GM23338 (cell line): Measurements from ENCODE around the gene FGFRL1. TPM values are rescaled to one million over a fixed set of nuclear protein-coding genes. Genes with fewer than 3 reads are reported as not detected.

Experiments used
- ATAC-seq: fragments of 200-7000 bp; cut with Tn5 transposase; 3 replicates; pipeline ENCODE4 v1.9.1; 2020
- DNase-seq: peaks from one replicate; pipeline ENCODE4 v3.0.0-alpha.2; 2015; ENCODE audit warnings: low spot score
- H2AFZ ChIP-seq: fragments of 200-600 bp; sonication (generic); 2 replicates; pipeline ENCODE4 v1.8.0; 2016; ENCODE audit warnings: antibody characterized with exemption, mild to moderate bottlenecking, moderate library complexity
- H3F3A ChIP-seq: fragments of 200-600 bp; sonication (generic); replicated peaks from 2 replicates; pipeline ENCODE4 v1.8.0; 2017; ENCODE audit warnings: antibody characterized with exemption, mixed run types, low read depth
- H3K27ac ChIP-seq: fragments of 200-600 bp; sonication (generic); 2 replicates; pipeline ENCODE4 v1.6.1; 2016; ENCODE audit warnings: low read depth
- H3K27me3 ChIP-seq: fragments of 200-600 bp; sonication (generic); 2 replicates; pipeline ENCODE4 v1.8.0; 2016; ENCODE audit warnings: mild to moderate bottlenecking, mixed run types, moderate library complexity; ENCODE audit not compliant: insufficient read depth
- H3K36me3 ChIP-seq: fragments of 200-600 bp; sonication (generic); 2 replicates; pipeline ENCODE4 v1.8.0; 2016; ENCODE audit warnings: mild to moderate bottlenecking; ENCODE audit not compliant: insufficient read depth
- H3K4me1 ChIP-seq: fragments of 200-600 bp; sonication (generic); 2 replicates; pipeline ENCODE4 v1.8.0; 2016; ENCODE audit warnings: mild to moderate bottlenecking, moderate library complexity; ENCODE audit not compliant: insufficient read depth
- H3K4me2 ChIP-seq: fragments of 200-600 bp; sonication (generic); 2 replicates; pipeline ENCODE4 v1.7.1; 2017; ENCODE audit warnings: mixed run types
- H3K4me3 ChIP-seq: fragments of 200-600 bp; sonication (generic); 2 replicates; pipeline ENCODE4 v1.6.1; 2016; ENCODE audit warnings: mixed run types
- H3K79me2 ChIP-seq: fragments of 200-600 bp; sonication (generic); replicated peaks from 2 replicates; pipeline ENCODE4 v1.8.0; 2017; ENCODE audit warnings: mild to moderate bottlenecking; ENCODE audit not compliant: insufficient read depth
- H3K9me2 ChIP-seq: fragments of 200-600 bp; sonication (generic); 2 replicates; pipeline ENCODE4 v1.8.0; 2017; ENCODE audit not compliant: insufficient read depth
- H4K20me1 ChIP-seq: fragments of 200-600 bp; sonication (generic); replicated peaks from 2 replicates; pipeline ENCODE4 v1.8.0; 2017; ENCODE audit warnings: mild to moderate bottlenecking; ENCODE audit not compliant: insufficient read depth
- H3K27ac Mint-ChIP-seq: 2 replicates; pipeline ENCODE4 v1.8.0; 2020; ENCODE audit warnings: inconsistent platforms, mild to moderate bottlenecking, moderate library complexity, mixed read lengths
- H3K27me3 Mint-ChIP-seq: 3 replicates; pipeline ENCODE4 v1.8.0; 2022; ENCODE audit warnings: low read depth, mild to moderate bottlenecking, moderate library complexity, mixed read lengths, inconsistent platforms; ENCODE audit not compliant: insufficient read depth, poor library complexity
- H3K36me3 Mint-ChIP-seq: 3 replicates; pipeline ENCODE4 v1.8.0; 2021; ENCODE audit warnings: low read depth, mild to moderate bottlenecking, inconsistent platforms, moderate library complexity, mixed read lengths
- H3K4me1 Mint-ChIP-seq: 3 replicates; pipeline ENCODE4 v1.8.0; 2020; ENCODE audit warnings: mild to moderate bottlenecking, inconsistent platforms, mixed read lengths
- H3K4me3 Mint-ChIP-seq: 3 replicates; pipeline ENCODE4 v1.8.0; 2021; ENCODE audit warnings: moderate library complexity, mild to moderate bottlenecking, inconsistent platforms, mixed read lengths
- H3K9me3 Mint-ChIP-seq: 3 replicates; pipeline ENCODE4 v1.8.0; 2020; ENCODE audit warnings: moderate library complexity, mild to moderate bottlenecking, inconsistent platforms, mixed read lengths
- CREB1 ChIP-seq: fragments of 250-450 bp; sonication (Bioruptor Pico); IDR thresholded peaks from 2 replicates; pipeline ENCODE4 v1.5.0; 2020; ENCODE audit warnings: low read depth, mild to moderate bottlenecking, moderate library complexity
- EZH2 ChIP-seq: fragments of 200-600 bp; sonication (generic); IDR thresholded peaks from one replicate; pipeline ENCODE4 v1.8.0; 2017; ENCODE audit warnings: antibody characterized with exemption, mild to moderate bottlenecking, low read depth; ENCODE audit not compliant: unreplicated experiment
- EZH2phosphoT487 ChIP-seq: fragments of 200-600 bp; sonication (generic); IDR thresholded peaks from one replicate; pipeline ENCODE4 v1.8.1; 2018; ENCODE audit warnings: antibody characterized with exemption; ENCODE audit not compliant: unreplicated experiment
- JUNB ChIP-seq: IDR thresholded peaks from one replicate; pipeline ENCODE4 v1.6.1; 2016; ENCODE audit warnings: antibody characterized with exemption; ENCODE audit not compliant: unreplicated experiment
- POLR2AphosphoS5 ChIP-seq: IDR thresholded peaks from 2 replicates; pipeline ENCODE4 v1.6.1; 2016; ENCODE audit warnings: antibody characterized with exemption, low read depth
- ZNF114 ChIP-seq: fragments of 250-450 bp; sonication (Bioruptor Pico); IDR thresholded peaks from 2 replicates; pipeline ENCODE4 v1.5.0; 2020; ENCODE audit warnings: mild to moderate bottlenecking, moderate library complexity
- polyA plus RNA-seq: library from polyadenylated mRNA; unstranded; fragments of >200 nt; fragmentation: Nextera tagmentation; extraction: Ambion mirVana; gene quantifications from 2 replicates; pipeline ENCODE4 v1.2.1, GENCODE V29; 2016
- total RNA-seq: library from RNA; depleted of rRNA; stranded (reverse); fragments of >200 nt; shearing (Covaris generic); gene quantifications from 2 replicates; pipeline ENCODE4 v1.2.3, GENCODE V29; 2014
- TF ChIP-seq, protein P1 (sequence below): fragments of 250-450 bp; sonication (Bioruptor Pico); IDR thresholded peaks from 2 replicates; pipeline ENCODE4 v1.5.0; 2020; ENCODE audit warnings: mild to moderate bottlenecking, moderate library complexity
- TF ChIP-seq, protein P2 (sequence below): IDR thresholded peaks from one replicate; pipeline ENCODE4 v1.6.1; 2018; ENCODE audit warnings: antibody characterized with exemption; ENCODE audit not compliant: unreplicated experiment
- TF ChIP-seq, protein P3 (sequence below): IDR thresholded peaks from 2 replicates; pipeline ENCODE4 v1.6.1; 2016; ENCODE audit warnings: antibody characterized with exemption
- TF ChIP-seq, protein P4 (sequence below), 2 experiments: fragments of 200-600 bp in 1 of 2; sonication (generic) in 1 of 2; conservative IDR thresholded peaks; 2 replicates each; pipeline versions ENCODE4 v1.5.1 to v1.6.1; 2016 to 2017; ENCODE audit warnings: antibody characterized with exemption in 2 of 2, low read depth in 2 of 2, mild to moderate bottlenecking in 2 of 2, moderate library complexity in 1 of 2

Gene FGFRL1
- total and polyA plus RNA-seq, 2 experiments from 2014 or later = 7.0 to 35.8 TPM

DNA sequence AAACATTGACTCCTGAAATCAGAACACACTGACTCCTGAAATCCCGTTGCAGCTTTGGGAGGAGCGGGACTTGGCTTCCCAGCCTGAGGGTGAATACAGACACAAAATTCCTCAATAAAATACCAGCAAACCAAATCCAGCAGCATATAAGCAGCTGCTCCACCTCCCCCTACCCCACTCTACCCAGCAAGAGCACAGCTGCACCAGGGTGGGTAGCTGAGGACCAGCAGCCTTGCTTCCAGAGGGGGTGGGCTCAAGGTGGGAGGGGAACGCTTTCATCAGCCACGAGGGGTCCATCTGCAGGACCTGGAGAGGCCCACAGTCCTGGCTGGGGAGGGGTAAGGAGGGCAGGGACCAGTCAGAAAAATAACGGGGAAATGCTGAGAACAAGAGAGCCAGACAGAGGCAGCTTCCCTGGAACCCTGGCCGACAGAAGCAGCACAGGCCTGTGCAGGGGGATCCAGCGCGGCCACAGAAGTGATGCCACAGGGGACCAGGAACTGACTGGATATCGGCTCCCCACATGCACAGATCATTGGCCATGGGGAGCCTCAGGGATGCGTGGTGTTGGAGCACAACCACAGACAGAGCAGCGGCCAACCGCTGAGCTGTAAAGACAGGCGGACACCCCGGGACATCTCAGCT is 49.8 kb downstream of the FGFRL1 start:
- Mint-ChIP-seq H3K4me1 (peaks cover under 1% of the 10 kb centered on the region; the same call in 2 of the 3 replicates), H3K4me3 (no peak overlapping the region)

More for the DNA sequence above, 49.8 kb downstream of the FGFRL1 start:
- H3K9me2 ChIP-seq = no peaks in the 10 kb centered on the region
- no peaks in the 10 kb centered on the region for H4K20me1 ChIP-seq
- no peaks in the 10 kb centered on the region for H3K36me3 ChIP-seq
- H3K4me1 ChIP-seq = no peaks in the 10 kb centered on the region
- H3K4me2 ChIP-seq = no peak overlapping the region
- no peaks in the 10 kb centered on the region for H3K9me3 Mint-ChIP-seq
- H3K27me3 Mint-ChIP-seq = peaks cover 8% of the 10 kb centered on the region
- H2AFZ ChIP-seq = no peak overlapping the region
- no peaks in the 10 kb centered on the region for H3F3A ChIP-seq
- no peak overlapping the region for H3K4me3 ChIP-seq
- TF ChIP-seq ZNF114 (CRISPR knock-in tag) (no peak), CREB1 (CRISPR knock-in tag) (no peak), POLR2AphosphoS5 (no peak), EZH2 (no peak), EZH2phosphoT487 (no peak), JUNB (no peak)
- TF ChIP-seq, protein P1, sequence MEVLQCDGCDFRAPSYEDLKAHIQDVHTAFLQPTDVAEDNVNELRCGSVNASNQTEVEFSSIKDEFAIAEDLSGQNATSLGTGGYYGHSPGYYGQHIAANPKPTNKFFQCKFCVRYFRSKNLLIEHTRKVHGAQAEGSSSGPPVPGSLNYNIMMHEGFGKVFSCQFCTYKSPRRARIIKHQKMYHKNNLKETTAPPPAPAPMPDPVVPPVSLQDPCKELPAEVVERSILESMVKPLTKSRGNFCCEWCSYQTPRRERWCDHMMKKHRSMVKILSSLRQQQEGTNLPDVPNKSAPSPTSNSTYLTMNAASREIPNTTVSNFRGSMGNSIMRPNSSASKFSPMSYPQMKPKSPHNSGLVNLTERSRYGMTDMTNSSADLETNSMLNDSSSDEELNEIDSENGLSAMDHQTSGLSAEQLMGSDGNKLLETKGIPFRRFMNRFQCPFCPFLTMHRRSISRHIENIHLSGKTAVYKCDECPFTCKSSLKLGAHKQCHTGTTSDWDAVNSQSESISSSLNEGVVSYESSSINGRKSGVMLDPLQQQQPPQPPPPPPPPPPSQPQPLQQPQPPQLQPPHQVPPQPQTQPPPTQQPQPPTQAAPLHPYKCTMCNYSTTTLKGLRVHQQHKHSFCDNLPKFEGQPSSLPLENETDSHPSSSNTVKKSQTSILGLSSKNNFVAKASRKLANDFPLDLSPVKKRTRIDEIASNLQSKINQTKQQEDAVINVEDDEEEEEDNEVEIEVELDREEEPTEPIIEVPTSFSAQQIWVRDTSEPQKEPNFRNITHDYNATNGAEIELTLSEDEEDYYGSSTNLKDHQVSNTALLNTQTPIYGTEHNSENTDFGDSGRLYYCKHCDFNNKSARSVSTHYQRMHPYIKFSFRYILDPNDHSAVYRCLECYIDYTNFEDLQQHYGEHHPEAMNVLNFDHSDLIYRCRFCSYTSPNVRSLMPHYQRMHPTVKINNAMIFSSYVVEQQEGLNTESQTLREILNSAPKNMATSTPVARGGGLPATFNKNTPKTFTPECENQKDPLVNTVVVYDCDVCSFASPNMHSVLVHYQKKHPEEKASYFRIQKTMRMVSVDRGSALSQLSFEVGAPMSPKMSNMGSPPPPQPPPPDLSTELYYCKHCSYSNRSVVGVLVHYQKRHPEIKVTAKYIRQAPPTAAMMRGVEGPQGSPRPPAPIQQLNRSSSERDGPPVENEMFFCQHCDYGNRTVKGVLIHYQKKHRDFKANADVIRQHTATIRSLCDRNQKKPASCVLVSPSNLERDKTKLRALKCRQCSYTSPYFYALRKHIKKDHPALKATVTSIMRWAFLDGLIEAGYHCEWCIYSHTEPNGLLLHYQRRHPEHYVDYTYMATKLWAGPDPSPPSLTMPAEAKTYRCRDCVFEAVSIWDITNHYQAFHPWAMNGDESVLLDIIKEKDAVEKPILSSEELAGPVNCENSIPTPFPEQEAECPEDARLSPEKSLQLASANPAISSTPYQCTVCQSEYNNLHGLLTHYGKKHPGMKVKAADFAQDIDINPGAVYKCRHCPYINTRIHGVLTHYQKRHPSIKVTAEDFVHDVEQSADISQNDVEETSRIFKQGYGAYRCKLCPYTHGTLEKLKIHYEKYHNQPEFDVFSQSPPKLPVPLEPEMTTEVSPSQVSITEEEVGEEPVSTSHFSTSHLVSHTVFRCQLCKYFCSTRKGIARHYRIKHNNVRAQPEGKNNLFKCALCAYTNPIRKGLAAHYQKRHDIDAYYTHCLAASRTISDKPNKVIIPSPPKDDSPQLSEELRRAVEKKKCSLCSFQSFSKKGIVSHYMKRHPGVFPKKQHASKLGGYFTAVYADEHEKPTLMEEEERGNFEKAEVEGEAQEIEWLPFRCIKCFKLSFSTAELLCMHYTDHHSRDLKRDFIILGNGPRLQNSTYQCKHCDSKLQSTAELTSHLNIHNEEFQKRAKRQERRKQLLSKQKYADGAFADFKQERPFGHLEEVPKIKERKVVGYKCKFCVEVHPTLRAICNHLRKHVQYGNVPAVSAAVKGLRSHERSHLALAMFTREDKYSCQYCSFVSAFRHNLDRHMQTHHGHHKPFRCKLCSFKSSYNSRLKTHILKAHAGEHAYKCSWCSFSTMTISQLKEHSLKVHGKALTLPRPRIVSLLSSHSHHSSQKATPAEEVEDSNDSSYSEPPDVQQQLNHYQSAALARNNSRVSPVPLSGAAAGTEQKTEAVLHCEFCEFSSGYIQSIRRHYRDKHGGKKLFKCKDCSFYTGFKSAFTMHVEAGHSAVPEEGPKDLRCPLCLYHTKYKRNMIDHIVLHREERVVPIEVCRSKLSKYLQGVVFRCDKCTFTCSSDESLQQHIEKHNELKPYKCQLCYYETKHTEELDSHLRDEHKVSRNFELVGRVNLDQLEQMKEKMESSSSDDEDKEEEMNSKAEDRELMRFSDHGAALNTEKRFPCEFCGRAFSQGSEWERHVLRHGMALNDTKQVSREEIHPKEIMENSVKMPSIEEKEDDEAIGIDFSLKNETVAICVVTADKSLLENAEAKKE (CRISPR knock-in tag) = no peak
- TF ChIP-seq, protein P2, sequence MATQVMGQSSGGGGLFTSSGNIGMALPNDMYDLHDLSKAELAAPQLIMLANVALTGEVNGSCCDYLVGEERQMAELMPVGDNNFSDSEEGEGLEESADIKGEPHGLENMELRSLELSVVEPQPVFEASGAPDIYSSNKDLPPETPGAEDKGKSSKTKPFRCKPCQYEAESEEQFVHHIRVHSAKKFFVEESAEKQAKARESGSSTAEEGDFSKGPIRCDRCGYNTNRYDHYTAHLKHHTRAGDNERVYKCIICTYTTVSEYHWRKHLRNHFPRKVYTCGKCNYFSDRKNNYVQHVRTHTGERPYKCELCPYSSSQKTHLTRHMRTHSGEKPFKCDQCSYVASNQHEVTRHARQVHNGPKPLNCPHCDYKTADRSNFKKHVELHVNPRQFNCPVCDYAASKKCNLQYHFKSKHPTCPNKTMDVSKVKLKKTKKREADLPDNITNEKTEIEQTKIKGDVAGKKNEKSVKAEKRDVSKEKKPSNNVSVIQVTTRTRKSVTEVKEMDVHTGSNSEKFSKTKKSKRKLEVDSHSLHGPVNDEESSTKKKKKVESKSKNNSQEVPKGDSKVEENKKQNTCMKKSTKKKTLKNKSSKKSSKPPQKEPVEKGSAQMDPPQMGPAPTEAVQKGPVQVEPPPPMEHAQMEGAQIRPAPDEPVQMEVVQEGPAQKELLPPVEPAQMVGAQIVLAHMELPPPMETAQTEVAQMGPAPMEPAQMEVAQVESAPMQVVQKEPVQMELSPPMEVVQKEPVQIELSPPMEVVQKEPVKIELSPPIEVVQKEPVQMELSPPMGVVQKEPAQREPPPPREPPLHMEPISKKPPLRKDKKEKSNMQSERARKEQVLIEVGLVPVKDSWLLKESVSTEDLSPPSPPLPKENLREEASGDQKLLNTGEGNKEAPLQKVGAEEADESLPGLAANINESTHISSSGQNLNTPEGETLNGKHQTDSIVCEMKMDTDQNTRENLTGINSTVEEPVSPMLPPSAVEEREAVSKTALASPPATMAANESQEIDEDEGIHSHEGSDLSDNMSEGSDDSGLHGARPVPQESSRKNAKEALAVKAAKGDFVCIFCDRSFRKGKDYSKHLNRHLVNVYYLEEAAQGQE = no peak
- TF ChIP-seq, protein P3, sequence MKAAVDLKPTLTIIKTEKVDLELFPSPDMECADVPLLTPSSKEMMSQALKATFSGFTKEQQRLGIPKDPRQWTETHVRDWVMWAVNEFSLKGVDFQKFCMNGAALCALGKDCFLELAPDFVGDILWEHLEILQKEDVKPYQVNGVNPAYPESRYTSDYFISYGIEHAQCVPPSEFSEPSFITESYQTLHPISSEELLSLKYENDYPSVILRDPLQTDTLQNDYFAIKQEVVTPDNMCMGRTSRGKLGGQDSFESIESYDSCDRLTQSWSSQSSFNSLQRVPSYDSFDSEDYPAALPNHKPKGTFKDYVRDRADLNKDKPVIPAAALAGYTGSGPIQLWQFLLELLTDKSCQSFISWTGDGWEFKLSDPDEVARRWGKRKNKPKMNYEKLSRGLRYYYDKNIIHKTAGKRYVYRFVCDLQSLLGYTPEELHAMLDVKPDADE = no peak
- TF ChIP-seq, protein P4, sequence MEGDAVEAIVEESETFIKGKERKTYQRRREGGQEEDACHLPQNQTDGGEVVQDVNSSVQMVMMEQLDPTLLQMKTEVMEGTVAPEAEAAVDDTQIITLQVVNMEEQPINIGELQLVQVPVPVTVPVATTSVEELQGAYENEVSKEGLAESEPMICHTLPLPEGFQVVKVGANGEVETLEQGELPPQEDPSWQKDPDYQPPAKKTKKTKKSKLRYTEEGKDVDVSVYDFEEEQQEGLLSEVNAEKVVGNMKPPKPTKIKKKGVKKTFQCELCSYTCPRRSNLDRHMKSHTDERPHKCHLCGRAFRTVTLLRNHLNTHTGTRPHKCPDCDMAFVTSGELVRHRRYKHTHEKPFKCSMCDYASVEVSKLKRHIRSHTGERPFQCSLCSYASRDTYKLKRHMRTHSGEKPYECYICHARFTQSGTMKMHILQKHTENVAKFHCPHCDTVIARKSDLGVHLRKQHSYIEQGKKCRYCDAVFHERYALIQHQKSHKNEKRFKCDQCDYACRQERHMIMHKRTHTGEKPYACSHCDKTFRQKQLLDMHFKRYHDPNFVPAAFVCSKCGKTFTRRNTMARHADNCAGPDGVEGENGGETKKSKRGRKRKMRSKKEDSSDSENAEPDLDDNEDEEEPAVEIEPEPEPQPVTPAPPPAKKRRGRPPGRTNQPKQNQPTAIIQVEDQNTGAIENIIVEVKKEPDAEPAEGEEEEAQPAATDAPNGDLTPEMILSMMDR (conservative IDR thresholded peaks at IDR 0.05; ENCODE audit: low read depth in 2 of 2) = no peak
- ATAC-seq = no peak
- DNase-seq = no peak
- H3K79me2 ChIP-seq = no peaks in the 10 kb centered on the region
- H3K36me3 Mint-ChIP-seq = no peaks in the 10 kb centered on the region
- no peak overlapping the region for H3K27ac Mint-ChIP-seq
- H3K27me3 ChIP-seq = no peaks in the 10 kb centered on the region
- no peak overlapping the region for H3K27ac ChIP-seq
